Lung (tissue), 12 donors: ENCODE data around the gene ITPR1. TPM values are rescaled to one million over a fixed set of nuclear protein-coding genes. Genes with fewer than 3 reads are reported as not detected.

Source experiments
- ATAC-seq: fragments of 200-7000 bp; cut with Tn5 transposase; one replicate; pipeline ENCODE4 v1.9.1; 2020; ENCODE audit warnings: moderate number of reproducible peaks; ENCODE audit not compliant: insufficient read depth, low FRiP score
- DNase-seq, 3 donors: peaks; one replicate each; pipeline ENCODE4 v3.0.0-alpha.2; 2013 to 2017
- H3K27ac ChIP-seq, 2 donors: one replicate each; pipeline ENCODE4 v1.5.1; 2013; ENCODE audit warnings: mild to moderate bottlenecking in 2 of 2, moderate library complexity in 2 of 2, control low read depth in 1 of 2, inconsistent platforms in 1 of 2, low read depth in 1 of 2, low read length in 1 of 2
- H3K27me3 ChIP-seq, 3 donors: one replicate each; pipeline ENCODE4 v1.5.1; 2013; ENCODE audit warnings: low read length in 2 of 3; ENCODE audit not compliant: control insufficient read depth in 3 of 3, insufficient read depth in 3 of 3
- H3K36me3 ChIP-seq, 4 donors: one replicate each; pipeline ENCODE4 v1.5.1; 2013; ENCODE audit warnings: low read length in 4 of 4, mild to moderate bottlenecking in 1 of 4, moderate library complexity in 1 of 4; ENCODE audit not compliant: control insufficient read depth in 4 of 4, insufficient read depth in 4 of 4
- H3K4me1 ChIP-seq, 5 donors: one replicate each; pipeline ENCODE4 v1.5.1; 2013; ENCODE audit warnings: low read length in 5 of 5, mild to moderate bottlenecking in 2 of 5, moderate library complexity in 1 of 5; ENCODE audit not compliant: control insufficient read depth in 5 of 5, insufficient read depth in 5 of 5
- H3K4me3 ChIP-seq: one replicate; pipeline ENCODE4 v1.5.1; 2013; ENCODE audit warnings: mild to moderate bottlenecking, control low read depth, moderate library complexity
- H3K9ac ChIP-seq, 2 donors: one replicate each; pipeline ENCODE4 v1.5.1; 2013; ENCODE audit warnings: low read length in 2 of 2, control low read depth in 1 of 2; ENCODE audit not compliant: insufficient read depth in 1 of 2
- H3K9me3 ChIP-seq, 4 donors: one replicate each; pipeline ENCODE4 v1.5.1; 2013; ENCODE audit warnings: low read length in 3 of 4, mild to moderate bottlenecking in 1 of 4, moderate library complexity in 1 of 4; ENCODE audit not compliant: control insufficient read depth in 4 of 4, insufficient read depth in 3 of 4
- CTCF ChIP-seq: IDR thresholded peaks from 2 replicates; pipeline ENCODE4 v1.5.1; 2012; ENCODE audit warnings: mild to moderate bottlenecking; ENCODE audit errors: control extremely low read depth, extremely low read depth
- WGBS, 2 donors: extraction: QIAGEN DNeasy Blood & Tissue Kit; methylation state at CpG; one replicate each; pipeline ENCODE4 v1.1.7; 2013; 5-methylcytosine and 5-hydroxymethylcytosine counted together
- polyA plus RNA-seq, 2 donors: library from polyadenylated mRNA; stranded (reverse); fragments of 200-250 nt; gene quantifications; one replicate each; pipeline ENCODE4 v1.2.1, GENCODE V29; 2013
- total RNA-seq, 2 donors: library from RNA; depleted of rRNA in 1 of 2; stranded (reverse); fragments of >200 nt in 1 of 2; gene quantifications; one replicate each; pipeline ENCODE4 v1.2.1, GENCODE V29; 2014 to 2021
- donor health status: control.
- donor health status: control.
- donor health status: Bipolar disorder and iron deficiency.
- donor health status: healthy.
- donor health status: DM: yes; HTN: yes; CAD: no.

ITPR1 gene
- total and polyA plus RNA-seq, 4 donors: 12.4 to 152 (median 44.1) TPM

GRCh38 chr3:4753073-4753691, 260.0 kb downstream of the ITPR1 start:
- ATAC-seq (no peak), DNase-seq (no peak)
- TF ChIP-seq CTCF: no peak
- Histone ChIP-seq H3K4me3 (no peak overlapping the region), H3K4me1 (peaks cover 4 to 31% (median 13%) of the 10 kb centered on the region in 5 donors), H3K36me3 (peaks cover 0 to 2% (median 0%) of the 10 kb centered on the region in 4 donors), H3K9me3 (no peaks in the 10 kb centered on the region), H3K27ac (no peak overlapping the region), H3K9ac (no peak overlapping the region), H3K27me3 (no peaks in the 10 kb centered on the region)
- WGBS, 2 donors: 97 to 99% methylated on average over 15 of the region's 15 CpGs

- Histone ChIP-seq H3K4me1 (peaks cover 4 to 31% (median 13%) of the 10 kb centered on the region in 5 donors), H3K9me3 (no peaks in the 10 kb centered on the region), H3K27me3 (no peaks in the 10 kb centered on the region), H3K36me3 (peaks cover 0 to 2% (median 0%) of the 10 kb centered on the region in 4 donors), H3K27ac (no peak overlapping the region), H3K4me3 (no peak overlapping the region), H3K9ac (no peak overlapping the region)
- no peak for DNase-seq
- ATAC-seq: no peak
- TF ChIP-seq CTCF: no peak
- 80 to 83% methylated on average over 7 of the region's 7 CpGs for WGBS, 2 donors
Observed at GRCh38 chr3:4754180-4755086, 261.3 kb downstream of the ITPR1 start.

GRCh38 chr3:4755566-4755965, 262.4 kb downstream of the ITPR1 start:
- Histone ChIP-seq H3K27ac (no peak overlapping the region), H3K4me1 (peaks cover 4 to 22% (median 13%) of the 10 kb centered on the region in 5 donors), H3K36me3 (peaks cover 0 to 3% (median under 1%) of the 10 kb centered on the region in 4 donors), H3K9ac (no peak overlapping the region), H3K27me3 (no peaks in the 10 kb centered on the region), H3K4me3 (no peak overlapping the region), H3K9me3 (peaks cover 0 to 3% (median under 1%) of the 10 kb centered on the region in 4 donors)
- TF ChIP-seq CTCF: no peak
- ATAC-seq: no peak
- WGBS, 2 donors: 86 to 93% methylated on average over 4 of the region's 4 CpGs
- DNase-seq: no peak
